DLD1 (cell line): ENCODE data around the gene OBI1.
"Not testable (repeated sequence)": the region's sequence is repeated elsewhere in the genome, so short reads cannot be mapped to it uniquely, and the experiment has no call there.

Experiments
- in situ Hi-C: cut with HindIII; loops from 2 replicates; pipeline ENCODE4 v1.10.0; 2017; ENCODE audit warnings: low sequenced_read_pairs

The OBI1 gene

GRCh38 chr13:78649997-78650716 lies 8.8 kb downstream of the OBI1 start:
- in situ Hi-C loops, result no loop called here

GRCh38 chr13:78647109-78647678 lies 11.8 kb downstream of the OBI1 start:
- in situ Hi-C loops, result not testable (repeated sequence)

GRCh38 chr13:78638216-78638615 lies 20.7 kb downstream of the OBI1 start:
- in situ Hi-C loops, result no loop called here

- in situ Hi-C loops, result no loop called here
Observed at GRCh38 chr13:78636495-78636894, 22.5 kb downstream of the OBI1 start.

GRCh38 chr13:78632996-78633395 lies 26.0 kb downstream of the OBI1 start:
- in situ Hi-C loops, result no loop called here

- in situ Hi-C loops, result no loop called here
Observed at GRCh38 chr13:78631077-78631476, 27.9 kb downstream of the OBI1 start.

GRCh38 chr13:78630511-78630910 lies 28.4 kb downstream of the OBI1 start:
- in situ Hi-C loops, result no loop called here

GRCh38 chr13:78625384-78625783 lies 33.6 kb downstream of the OBI1 start:
- in situ Hi-C loops, result no loop called here

GRCh38 chr13:78623132-78623531 lies 35.8 kb downstream of the OBI1 start:
- in situ Hi-C loops, result no loop called here

GRCh38 chr13:78620936-78621470 lies 38.0 kb downstream of the OBI1 start:
- in situ Hi-C loops, result no loop called here

- in situ Hi-C loops, result no loop called here
Observed at GRCh38 chr13:78618411-78618810, 40.5 kb downstream of the OBI1 start.

- in situ Hi-C loops, result no loop called here
Observed at GRCh38 chr13:78611040-78611439, 47.9 kb downstream of the OBI1 start.

- in situ Hi-C loops, result no loop called here
Observed at GRCh38 chr13:78610381-78610883, 48.5 kb downstream of the OBI1 start.

GRCh38 chr13:78609464-78610205 lies 49.3 kb downstream of the OBI1 start:
- in situ Hi-C loops, result no loop called here

- in situ Hi-C loops, result no loop called here
Observed at GRCh38 chr13:78608688-78609463, 50.1 kb downstream of the OBI1 start.

- in situ Hi-C loops, result no loop called here
Observed at GRCh38 chr13:78608252-78608687, 50.7 kb downstream of the OBI1 start.

GRCh38 chr13:78607409-78608251 lies 51.3 kb downstream of the OBI1 start:
- in situ Hi-C loops, result no loop called here

- in situ Hi-C loops, result no loop called here
Observed at GRCh38 chr13:78606471-78607408, 52.2 kb downstream of the OBI1 start.
